HuH-7 (cell line): Measurements from ENCODE around the gene MT1G.
"Not testable (repeated sequence)": the region's sequence is repeated elsewhere in the genome, so short reads cannot be mapped to it uniquely, and the experiment has no call there.

Experiments used
- DNase-seq: peaks from one replicate; pipeline ENCODE4 v3.0.0; 2011; ENCODE audit warnings: low spot score

The MT1G gene

GRCh38 chr16:56667581-56668571, at the start of gene MT1G:
MT1G (minus strand) TSS chr16:56668065; CDS start chr16:56667993, 72 bp downstream.
- DNase-seq = no peak

GRCh38 chr16:56717532-56717931, 49.7 kb upstream of the MT1G start:
- DNase-seq = not testable (repeated sequence)

GRCh38 chr16:56716761-56717160, 48.9 kb upstream of the MT1G start:
- no peak for DNase-seq

- DNase-seq = no peak
These were observed 47.3 kb upstream of the MT1G start for GRCh38 chr16:56715126-56715525.

GRCh38 chr16:56713794-56714193, 45.9 kb upstream of the MT1G start:
- DNase-seq = no peak

GRCh38 chr16:56711862-56712261, 44.0 kb upstream of the MT1G start:
- no peak for DNase-seq

- DNase-seq = no peak
These were observed 42.4 kb upstream of the MT1G start for GRCh38 chr16:56710181-56710737.

GRCh38 chr16:56709443-56710040, 41.7 kb upstream of the MT1G start:
- DNase-seq = no peak

GRCh38 chr16:56708525-56709442, 40.9 kb upstream of the MT1G start:
- no peak for DNase-seq

GRCh38 chr16:56702836-56703235, 35.0 kb upstream of the MT1G start:
- no peak for DNase-seq

GRCh38 chr16:56701534-56701933, 33.7 kb upstream of the MT1G start:
- no peak for DNase-seq

- no peak for DNase-seq
These were observed 32.8 kb upstream of the MT1G start for GRCh38 chr16:56700631-56701030.

- no peak for DNase-seq
These were observed 32.3 kb upstream of the MT1G start for GRCh38 chr16:56700195-56700594.

- no peak for DNase-seq
These were observed 29.7 kb upstream of the MT1G start for GRCh38 chr16:56697456-56698155.

- DNase-seq = no peak
These were observed 27.4 kb upstream of the MT1G start for GRCh38 chr16:56695246-56695645.

GRCh38 chr16:56691885-56692284, 24.0 kb upstream of the MT1G start:
- no peak for DNase-seq

GRCh38 chr16:56690420-56691122, 22.7 kb upstream of the MT1G start:
- DNase-seq = no peak

GRCh38 chr16:56689171-56689570, 21.3 kb upstream of the MT1G start:
- no peak for DNase-seq

- no peak for DNase-seq
These were observed 20.9 kb upstream of the MT1G start for GRCh38 chr16:56688762-56689161.

- no peak for DNase-seq
These were observed 18.9 kb upstream of the MT1G start for GRCh38 chr16:56686758-56687157.
